Measurements from ENCODE around the gene MMP1. TPM values are rescaled to one million over a fixed set of nuclear protein-coding genes. Genes with fewer than 3 reads are reported as not detected.

MMP1 gene
- total and polyA plus RNA-seq, 12 donors: 0.07 TPM; not detected in 11

DNA sequence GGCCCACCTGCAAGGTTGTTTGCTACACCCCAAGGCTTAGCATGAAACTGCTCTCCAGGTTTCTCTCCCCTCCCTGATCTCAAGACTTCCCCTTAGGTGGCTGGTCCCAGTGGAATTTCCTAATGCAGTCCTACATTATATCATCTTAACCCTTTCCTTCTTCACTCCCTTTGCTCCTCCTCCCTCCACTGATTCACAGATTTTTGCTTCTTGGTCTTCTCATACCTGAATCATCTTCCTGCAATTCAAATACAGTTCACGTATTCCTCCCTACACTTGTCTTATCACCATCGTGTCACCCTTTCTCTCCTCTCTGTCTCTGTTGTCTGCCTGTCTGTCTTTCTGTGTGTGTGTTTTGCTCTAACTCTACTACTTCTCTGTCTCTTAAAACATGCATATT is 34.5 kb downstream of the MMP1 start:
- Histone ChIP-seq H3K36me3 (replicated peaks in 1 of 2) (no peaks in the 10 kb centered on the region), H3K4me3 (no peak overlapping the region), H3K4me1 (replicated peaks in 1 of 2) (no peaks in the 10 kb centered on the region), H3K27ac (no peak overlapping the region), H3K27me3 (peaks cover 8% of the 10 kb centered on the region), H3K9me3 (replicated peaks in 1 of 3) (no peaks in the 10 kb centered on the region)
- no peak for TF ChIP-seq POLR2A (IDR thresholded peaks at IDR 0.05)
- WGBS, 4 donors: 62 to 77% (median 70%) methylated on average over 2 of the region's 2 CpGs
- intact Hi-C loops (cut with DNase I): no loop called here
- no peak for DNase-seq

DNA sequence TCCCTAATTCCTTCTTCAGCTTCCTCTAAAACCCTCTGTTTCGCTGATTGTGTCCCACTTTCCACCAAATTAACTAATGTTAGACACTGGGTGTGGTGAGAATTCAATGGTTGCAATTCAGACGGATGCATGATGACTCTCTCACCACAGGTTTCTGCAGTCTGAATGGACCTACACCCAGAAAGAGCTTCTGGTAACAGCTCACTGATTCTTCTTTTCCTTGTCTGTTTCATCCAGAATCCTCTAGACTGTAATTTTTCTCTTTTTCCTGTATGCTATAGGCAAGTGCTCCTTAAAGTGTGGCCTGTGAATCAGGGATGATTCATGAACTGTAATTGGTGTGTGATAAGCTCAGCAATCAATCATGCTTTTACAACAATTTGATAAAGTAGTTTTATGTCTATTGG is 35.6 kb downstream of the MMP1 start:
- 32 to 48% (median 35%) methylated on average over 2 of the region's 2 CpGs for WGBS, 4 donors
- Histone ChIP-seq H3K36me3 (replicated peaks in 1 of 2) (no peaks in the 10 kb centered on the region), H3K4me1 (replicated peaks in 1 of 2) (no peaks in the 10 kb centered on the region), H3K9me3 (replicated peaks in 1 of 3) (no peaks in the 10 kb centered on the region), H3K27ac (no peak overlapping the region), H3K4me3 (no peak overlapping the region), H3K27me3 (peaks cover 11% of the 10 kb centered on the region)
- DNase-seq: no peak
- intact Hi-C loops (cut with DNase I): no loop called here
- TF ChIP-seq CTCF (IDR thresholded peaks at IDR 0.05): no peak

DNA sequence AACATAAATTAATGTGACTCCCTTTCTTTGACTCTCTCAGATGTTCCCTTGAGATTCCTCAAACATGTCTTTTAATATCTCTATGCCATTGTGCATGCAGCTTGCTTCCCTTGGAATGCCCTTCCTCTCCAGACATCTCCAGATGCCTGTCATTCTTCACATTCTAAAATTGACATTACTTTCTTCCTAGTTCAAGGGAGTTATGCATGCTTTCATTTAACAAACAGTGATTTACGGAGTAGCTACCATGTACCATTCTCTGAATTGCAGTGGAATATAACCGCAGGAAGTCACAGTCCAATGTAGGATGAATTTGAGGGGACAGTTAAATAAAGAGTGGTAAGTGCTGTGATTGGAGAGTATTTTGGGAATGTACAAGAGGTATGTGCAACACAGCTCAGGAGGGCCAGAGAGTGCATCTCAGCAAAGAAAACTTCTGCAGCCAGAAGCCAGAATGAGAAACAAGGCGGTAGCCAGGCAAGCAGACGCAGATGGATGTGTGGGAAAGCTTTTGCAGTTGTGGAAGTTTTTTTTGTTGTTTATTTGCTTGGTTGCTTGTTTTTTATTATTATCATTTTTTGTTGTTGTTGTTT is 36.2 kb downstream of the MMP1 start:
- DNase-seq: no peak
- intact Hi-C loops (cut with DNase I): no loop called here
- Histone ChIP-seq H3K9me3 (replicated peaks in 1 of 3) (no peaks in the 10 kb centered on the region), H3K27ac (no peak overlapping the region), H3K4me3 (no peak overlapping the region), H3K27me3 (peaks cover 8% of the 10 kb centered on the region), H3K36me3 (replicated peaks in 1 of 2) (no peaks in the 10 kb centered on the region), H3K4me1 (replicated peaks in 1 of 2) (no peaks in the 10 kb centered on the region)
- 55 to 64% (median 62%) methylated on average over 4 of the region's 4 CpGs for WGBS, 4 donors
- no peak for TF ChIP-seq CTCF (IDR thresholded peaks at IDR 0.05)
- TF ChIP-seq POLR2A (IDR thresholded peaks at IDR 0.05): no peak

- H3K9me3 ChIP-seq (replicated peaks in 1 of 3): no peaks in the 10 kb centered on the region
- intact Hi-C loops (cut with DNase I): no loop called here
- TF ChIP-seq POLR2A (IDR thresholded peaks at IDR 0.05) (no peak), CTCF (IDR thresholded peaks at IDR 0.05) (no peak)
- 36 to 49% (median 39%) methylated on average over 4 of the region's 4 CpGs for WGBS, 4 donors
- peaks cover 8% of the 10 kb centered on the region for H3K27me3 ChIP-seq
- H3K36me3 ChIP-seq (replicated peaks in 1 of 2): no peaks in the 10 kb centered on the region
- DNase-seq: no peak
- H3K4me3 ChIP-seq: no peak overlapping the region
- H3K27ac ChIP-seq: no peak overlapping the region
- H3K4me1 ChIP-seq (replicated peaks in 1 of 2): no peaks in the 10 kb centered on the region
Observed at GRCh38 chr11:102760344-102761035, 37.5 kb downstream of the MMP1 start.
